PC-3 (cell line): Measurements from ENCODE around the gene GLYATL1.

ENCODE experiments used
- EZH2 ChIP-seq: fragments of 300-600 bp; sonication (generic); IDR thresholded peaks from one replicate; pipeline ENCODE4 v1.6.1; 2017; ENCODE audit warnings: antibody characterized with exemption, mild to moderate bottlenecking, low read length; ENCODE audit not compliant: unreplicated experiment
- EZH2phosphoT487 ChIP-seq: fragments of 300-600 bp; sonication (generic); IDR thresholded peaks from 2 replicates; pipeline ENCODE4 v1.6.1; 2018; ENCODE audit warnings: mild to moderate bottlenecking, antibody characterized with exemption, low read length, borderline replicate concordance
- TF ChIP-seq, protein P1 (sequence below): fragments of 300-600 bp; sonication (generic); conservative IDR thresholded peaks from 2 replicates; pipeline ENCODE4 v1.5.1; 2017; ENCODE audit warnings: antibody characterized with exemption, low read depth, mild to moderate bottlenecking, low read length

DNA sequence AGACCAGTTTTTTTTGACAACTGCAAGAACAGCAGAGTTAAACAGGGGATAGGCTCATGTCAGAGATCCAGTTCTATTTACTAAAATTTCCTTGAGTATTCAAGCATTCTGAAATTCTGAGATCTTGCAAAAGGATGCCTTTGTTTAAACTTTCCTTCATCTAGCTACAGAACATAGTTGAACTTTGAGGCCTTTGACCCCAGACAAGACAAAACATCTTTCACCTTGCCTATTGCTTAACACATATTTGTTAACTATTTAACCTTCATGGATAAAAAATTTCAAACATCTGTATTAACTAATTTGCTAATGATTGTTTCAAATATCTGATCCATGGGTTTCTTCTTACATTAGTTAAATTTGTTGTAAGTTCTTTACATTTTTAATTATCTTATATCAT lies 38.2 kb downstream of the GLYATL1 start:
- TF ChIP-seq EZH2 (no peak), EZH2phosphoT487 (no peak)
- TF ChIP-seq, protein P1, sequence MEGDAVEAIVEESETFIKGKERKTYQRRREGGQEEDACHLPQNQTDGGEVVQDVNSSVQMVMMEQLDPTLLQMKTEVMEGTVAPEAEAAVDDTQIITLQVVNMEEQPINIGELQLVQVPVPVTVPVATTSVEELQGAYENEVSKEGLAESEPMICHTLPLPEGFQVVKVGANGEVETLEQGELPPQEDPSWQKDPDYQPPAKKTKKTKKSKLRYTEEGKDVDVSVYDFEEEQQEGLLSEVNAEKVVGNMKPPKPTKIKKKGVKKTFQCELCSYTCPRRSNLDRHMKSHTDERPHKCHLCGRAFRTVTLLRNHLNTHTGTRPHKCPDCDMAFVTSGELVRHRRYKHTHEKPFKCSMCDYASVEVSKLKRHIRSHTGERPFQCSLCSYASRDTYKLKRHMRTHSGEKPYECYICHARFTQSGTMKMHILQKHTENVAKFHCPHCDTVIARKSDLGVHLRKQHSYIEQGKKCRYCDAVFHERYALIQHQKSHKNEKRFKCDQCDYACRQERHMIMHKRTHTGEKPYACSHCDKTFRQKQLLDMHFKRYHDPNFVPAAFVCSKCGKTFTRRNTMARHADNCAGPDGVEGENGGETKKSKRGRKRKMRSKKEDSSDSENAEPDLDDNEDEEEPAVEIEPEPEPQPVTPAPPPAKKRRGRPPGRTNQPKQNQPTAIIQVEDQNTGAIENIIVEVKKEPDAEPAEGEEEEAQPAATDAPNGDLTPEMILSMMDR = no peak
